ENCODE measurements around the gene CHTOP.

CHTOP gene

GRCh38 chr1:153610334-153610733 is 23.5 kb upstream of the CHTOP start (continued):
- TF ChIP-seq KLF7 (tag by site-specific recombination; IDR thresholded peaks at IDR 0.05; ENCODE audit: borderline replicate concordance) (no peak), ZNF792 (tag by site-specific recombination; IDR thresholded peaks at IDR 0.05) (no peak), ZSCAN4 (tag by site-specific recombination; IDR thresholded peaks at IDR 0.05) (no peak)

- no peak overlapping the region for H3K27ac ChIP-seq (ENCODE audit: extremely low read depth, low read depth, low read length)
Measured at GRCh38 chr1:153610811-153611301, 23.0 kb upstream of the CHTOP start.

GRCh38 chr1:153611356-153611755 is 22.5 kb upstream of the CHTOP start:
- CTCF ChIA-PET: interaction anchor here (0.5 to 1.2 kb wide), 3 partner anchors 16 to 48 kb away, joined by 3 to 5 read pairs (median 3); partner anchors contain the start of gene S100A13
- H3K9me3 ChIP-seq (ENCODE audit: control insufficient read depth, insufficient read depth, low read depth, low read length): no peaks in the 10 kb centered on the region
- no peaks in the 10 kb centered on the region for H3K36me3 ChIP-seq (ENCODE audit: control insufficient read depth in 2 of 2, insufficient read depth in 1 of 2, low read length in 2 of 2)
- POLR2A ChIA-PET: interaction anchor here (0.7 to 1.1 kb wide), 2 partner anchors 19 to 22 kb away, joined by 3 read pairs; no protein-coding TSS in a partner anchor
- no peaks in the 10 kb centered on the region for H3K4me1 ChIP-seq (ENCODE audit: control insufficient read depth, insufficient read depth, low read length)
- no peak overlapping the region for H3K4me3 ChIP-seq (ENCODE audit: low read depth, low read length)
- H3K27ac ChIP-seq (ENCODE audit: extremely low read depth, low read depth, low read length): no peak overlapping the region
- TF ChIP-seq KLF7 (tag by site-specific recombination; IDR thresholded peaks at IDR 0.05; ENCODE audit: borderline replicate concordance) (no peak), KLF16 (tag by site-specific recombination; IDR thresholded peaks at IDR 0.05) (no peak), ZEB2 (tag by site-specific recombination; IDR thresholded peaks at IDR 0.05) (no peak), PRDM1 (tag by site-specific recombination; IDR thresholded peaks at IDR 0.05) (peak; percentile 75), ZNF629 (tag by site-specific recombination; IDR thresholded peaks at IDR 0.05) (no peak), ZNF174 (tag by site-specific recombination; IDR thresholded peaks at IDR 0.05) (no peak)

More at GRCh38 chr1:153610811-153611301, 23.0 kb upstream of the CHTOP start:
- CTCF ChIA-PET: interaction anchor here (0.6 to 1.2 kb wide), 2 partner anchors 17 to 49 kb away, joined by 3 to 5 read pairs; partner anchors contain the start of gene S100A13
- H3K9me3 ChIP-seq (ENCODE audit: control insufficient read depth, insufficient read depth, low read depth, low read length): no peaks in the 10 kb centered on the region
- POLR2A ChIA-PET: interaction anchor here (0.7 to 3.3 kb wide), 3 partner anchors 16 to 23 kb away, joined by 3 to 10 read pairs (median 3); partner anchors contain the start of gene S100A13
- H3K4me1 ChIP-seq (ENCODE audit: control insufficient read depth, insufficient read depth, low read length): no peaks in the 10 kb centered on the region
- H3K4me3 ChIP-seq (ENCODE audit: low read depth, low read length): no peak overlapping the region
- TF ChIP-seq KLF1 (tag by site-specific recombination; IDR thresholded peaks at IDR 0.05) (0 out of 2 replicates have a peak, but pooled peaks have one; percentile 20), KLF10 (tag by site-specific recombination; IDR thresholded peaks at IDR 0.05) (no peak), INSM2 (tag by site-specific recombination; IDR thresholded peaks at IDR 0.05) (no peak), ZFHX2 (tag by site-specific recombination; conservative IDR thresholded peaks at IDR 0.05) (peak; percentile 66), EGR2 (tag by site-specific recombination; IDR thresholded peaks at IDR 0.05; ENCODE audit: low read depth) (peak; percentile 24; the same call in 1 of the 2 replicates)
- H3K36me3 ChIP-seq (ENCODE audit: control insufficient read depth in 2 of 2, insufficient read depth in 1 of 2, low read length in 2 of 2): no peaks in the 10 kb centered on the region

- Histone ChIP-seq H3K36me3 (ENCODE audit: control insufficient read depth in 2 of 2, insufficient read depth in 1 of 2, low read length in 2 of 2) (no peaks in the 10 kb centered on the region), H3K27ac (ENCODE audit: extremely low read depth, low read depth, low read length) (no peak overlapping the region), H3K4me1 (ENCODE audit: control insufficient read depth, insufficient read depth, low read length) (no peaks in the 10 kb centered on the region), H3K9me3 (ENCODE audit: control insufficient read depth, insufficient read depth, low read depth, low read length) (no peaks in the 10 kb centered on the region), H3K4me3 (ENCODE audit: low read depth, low read length) (no peak overlapping the region)
- ChIA-PET POLR2A (interaction anchor here (1.1 to 1.9 kb wide), 2 partner anchors 15 to 22 kb away, joined by 6 to 24 read pairs; partner anchors contain the start of genes CHTOP, S100A1 and S100A13), CTCF (interaction anchor here (0.6 to 4.8 kb wide), 4 partner anchors 15 to 506 kb away, joined by 3 to 28 read pairs (median 4); partner anchors contain the start of genes S100A1 and S100A13)
- peak; percentile 56 for TF ChIP-seq GLIS1 (tag by site-specific recombination; IDR thresholded peaks at IDR 0.05)
- TF ChIP-seq ZIC2 (tag by site-specific recombination; IDR thresholded peaks at IDR 0.05): peak; percentile 78
- no peak for TF ChIP-seq ZNF585B (tag by site-specific recombination; IDR thresholded peaks at IDR 0.05)
- 0 out of 2 replicates have a peak, but pooled peaks have one; percentile 9 for TF ChIP-seq GLIS2 (tag by site-specific recombination; IDR thresholded peaks at IDR 0.05)
Measured at GRCh38 chr1:153612111-153612754, 21.6 kb upstream of the CHTOP start.
